Ishikawa (cell line): ENCODE results near the gene SRP9.

ENCODE experiments used
- CEBPB ChIP-seq: IDR thresholded peaks from 2 replicates; pipeline ENCODE4 v1.6.1; 2012
- CREB1 ChIP-seq: IDR thresholded peaks from 2 replicates; pipeline ENCODE4 v1.6.1; 2012; ENCODE audit warnings: low read depth
- EGR1 ChIP-seq: IDR thresholded peaks from 2 replicates; pipeline ENCODE4 v1.6.1; 2012
- EP300 ChIP-seq: IDR thresholded peaks from 2 replicates; pipeline ENCODE4 v1.6.1; 2012; ENCODE audit warnings: borderline replicate concordance
- MAX ChIP-seq: IDR thresholded peaks from 2 replicates; pipeline ENCODE4 v1.6.1; 2012
- RAD21 ChIP-seq: IDR thresholded peaks from 2 replicates; pipeline ENCODE4 v1.6.1; 2012; ENCODE audit warnings: low read depth
- REST ChIP-seq: IDR thresholded peaks from 2 replicates; pipeline ENCODE4 v1.6.1; 2012; ENCODE audit warnings: low read depth, mild to moderate bottlenecking
- TAF1 ChIP-seq: IDR thresholded peaks from 2 replicates; pipeline ENCODE4 v1.6.1; 2012; ENCODE audit warnings: low read depth, mild to moderate bottlenecking
- TCF12 ChIP-seq: IDR thresholded peaks from 2 replicates; pipeline ENCODE4 v1.6.1; 2012; ENCODE audit warnings: low read depth
- TEAD4 ChIP-seq: IDR thresholded peaks from 2 replicates; pipeline ENCODE4 v1.6.1; 2012
- USF1 ChIP-seq: IDR thresholded peaks from 2 replicates; pipeline ENCODE4 v1.6.1; 2012
- YY1 ChIP-seq: IDR thresholded peaks from 2 replicates; pipeline ENCODE4 v1.6.1; 2012; ENCODE audit warnings: low read depth

- TF ChIP-seq TAF1 = no peak
- TF ChIP-seq USF1 = no peak
- no peak for TF ChIP-seq MAX
- TF ChIP-seq EGR1 = no peak
- no peak for TF ChIP-seq YY1
- no peak for TF ChIP-seq CREB1
- no peak for TF ChIP-seq RAD21
- TF ChIP-seq EP300 = no peak
- no peak for TF ChIP-seq REST
- no peak for TF ChIP-seq CEBPB
- TF ChIP-seq TCF12 = no peak
- no peak for TF ChIP-seq TEAD4
Measured at GRCh38 chr1:225737866-225738265, 39.8 kb upstream of the SRP9 start.
